ENCODE data around the gene TSSK2.

DNA sequence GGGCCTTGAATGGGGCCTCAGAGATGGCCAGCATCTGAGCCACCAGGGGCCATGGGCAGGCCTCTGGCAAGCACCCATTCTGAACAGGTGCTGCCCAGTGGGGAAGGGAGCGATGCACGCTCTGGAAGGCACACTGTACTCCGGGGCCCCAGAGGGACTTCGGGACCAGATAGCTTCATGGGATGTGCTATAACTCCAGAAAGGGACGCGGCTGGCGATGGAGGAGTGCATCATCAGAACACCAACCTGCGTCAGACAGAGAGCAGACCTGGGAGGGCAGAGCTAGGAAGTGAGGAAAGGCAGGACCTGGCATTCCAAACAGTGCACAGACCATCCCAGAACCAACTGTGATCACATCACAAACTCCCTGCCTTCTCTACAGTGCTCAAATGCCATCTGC is 25.7 kb upstream of the TSSK2 start:
- TF ChIP-seq, protein P1, sequence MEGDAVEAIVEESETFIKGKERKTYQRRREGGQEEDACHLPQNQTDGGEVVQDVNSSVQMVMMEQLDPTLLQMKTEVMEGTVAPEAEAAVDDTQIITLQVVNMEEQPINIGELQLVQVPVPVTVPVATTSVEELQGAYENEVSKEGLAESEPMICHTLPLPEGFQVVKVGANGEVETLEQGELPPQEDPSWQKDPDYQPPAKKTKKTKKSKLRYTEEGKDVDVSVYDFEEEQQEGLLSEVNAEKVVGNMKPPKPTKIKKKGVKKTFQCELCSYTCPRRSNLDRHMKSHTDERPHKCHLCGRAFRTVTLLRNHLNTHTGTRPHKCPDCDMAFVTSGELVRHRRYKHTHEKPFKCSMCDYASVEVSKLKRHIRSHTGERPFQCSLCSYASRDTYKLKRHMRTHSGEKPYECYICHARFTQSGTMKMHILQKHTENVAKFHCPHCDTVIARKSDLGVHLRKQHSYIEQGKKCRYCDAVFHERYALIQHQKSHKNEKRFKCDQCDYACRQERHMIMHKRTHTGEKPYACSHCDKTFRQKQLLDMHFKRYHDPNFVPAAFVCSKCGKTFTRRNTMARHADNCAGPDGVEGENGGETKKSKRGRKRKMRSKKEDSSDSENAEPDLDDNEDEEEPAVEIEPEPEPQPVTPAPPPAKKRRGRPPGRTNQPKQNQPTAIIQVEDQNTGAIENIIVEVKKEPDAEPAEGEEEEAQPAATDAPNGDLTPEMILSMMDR (conservative IDR thresholded peaks at IDR 0.05 in 1 of 2, IDR thresholded peaks at IDR 0.05 in 1 of 2; ENCODE audit: extremely low read depth in 1 of 2, insufficient read depth in 1 of 2, low read depth in 1 of 2, low read length in 2 of 2) = no peak
- TF ChIP-seq EZH2 (IDR thresholded peaks at IDR 0.05; ENCODE audit: borderline replicate concordance, low read length) = no peak
